IMR-90 (cell line): ENCODE measurements around the gene C22orf42.

ENCODE experiments used
- CEBPB ChIP-seq: IDR thresholded peaks from 2 replicates; pipeline ENCODE4 v1.6.1; 2012; ENCODE audit warnings: low read depth, low read length, improper control_type of control experiment
- CTCF ChIP-seq: conservative IDR thresholded peaks from 2 replicates; pipeline ENCODE4 v1.5.1; 2012; ENCODE audit warnings: mild to moderate bottlenecking, low read depth, low read length, improper control_type of control experiment
- MAFK ChIP-seq: IDR thresholded peaks from 2 replicates; pipeline ENCODE4 v1.6.1; 2012; ENCODE audit warnings: low read depth, low read length, improper control_type of control experiment
- NFE2L2 ChIP-seq: fragments of 150-350 bp; IDR thresholded peaks from 2 replicates; pipeline ENCODE4 v1.6.1; 2016; ENCODE audit warnings: low read depth, mild to moderate bottlenecking, low read length
- POLR2A ChIP-seq: IDR thresholded peaks from 2 replicates; pipeline ENCODE4 v1.6.1; 2012; ENCODE audit warnings: mild to moderate bottlenecking, low read depth, low read length
- RCOR1 ChIP-seq: IDR thresholded peaks from 2 replicates; pipeline ENCODE4 v1.6.1; 2012; ENCODE audit warnings: mild to moderate bottlenecking, low read length, improper control_type of control experiment; ENCODE audit not compliant: insufficient replicate concordance
- RFX5 ChIP-seq: IDR thresholded peaks from 2 replicates; pipeline ENCODE4 v1.8.0; 2012; ENCODE audit warnings: low read depth, mild to moderate bottlenecking, low read length, moderate library complexity
- USF2 ChIP-seq: fragments of 150-350 bp; IDR thresholded peaks from 2 replicates; pipeline ENCODE4 v1.6.1; 2017; ENCODE audit warnings: mild to moderate bottlenecking, antibody characterized with exemption, low read length, low read depth

DNA sequence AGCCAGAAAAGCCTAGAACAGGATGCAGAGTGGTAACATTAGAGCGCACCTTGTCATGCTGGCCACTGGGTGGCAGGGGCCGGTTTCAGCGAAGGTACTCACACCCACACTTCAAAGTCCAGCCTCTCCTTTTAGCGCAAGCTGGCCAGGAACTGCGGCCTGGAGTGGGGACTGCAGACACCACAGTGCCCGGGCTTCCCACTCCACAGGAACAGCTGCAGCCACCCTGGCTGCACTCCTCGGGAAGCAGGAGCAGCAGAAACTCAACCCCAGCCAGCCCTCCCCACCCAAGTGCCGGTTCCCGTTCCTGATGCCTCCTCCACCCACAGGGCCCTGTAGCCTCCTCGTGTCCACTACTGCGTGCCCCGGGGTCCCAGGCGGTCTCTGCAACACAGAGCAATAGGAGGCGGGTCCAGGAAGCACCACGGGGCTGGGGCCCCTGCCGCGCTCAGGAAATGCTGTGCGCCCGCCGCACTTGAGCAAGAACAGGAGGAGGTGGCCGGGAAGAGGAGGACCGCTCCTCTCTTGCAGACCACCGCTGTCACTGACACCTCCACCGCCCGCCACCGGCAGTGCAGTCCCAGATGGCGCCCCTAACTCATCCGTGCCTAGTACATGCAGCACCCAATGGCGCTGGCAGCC, 43.6 kb upstream of the C22orf42 start:
- TF ChIP-seq CTCF (peak; percentile 41), MAFK (no peak), USF2 (no peak), POLR2A (no peak), CEBPB (no peak), NFE2L2 (no peak), RFX5 (no peak), RCOR1 (no peak)
